ENCODE measurements around the gene HERC2.
"Not testable (repeated sequence)": the region's sequence is repeated elsewhere in the genome, so short reads cannot be mapped to it uniquely, and the experiment has no call there.

HERC2 gene

GRCh38 chr15:28322129-28322588 is at the start of gene HERC2:
Gene HERC2 (minus strand): TSS chr15:28322179. CDS start chr15:28321433, 746 bp downstream.
- peak within 1 kb of the TSS; percentile 61 for H3K4me3 ChIP-seq (ENCODE audit: low read depth, low read length)
- DNase-seq (ENCODE audit: low read depth), result not testable (repeated sequence)

- not testable (repeated sequence) for H3K4me3 ChIP-seq (ENCODE audit: low read depth, low read length); DNase-seq (ENCODE audit: low read depth)
Measured at GRCh38 chr15:28365502-28365901, 43.5 kb upstream of the HERC2 start.

- H3K4me3 ChIP-seq (ENCODE audit: low read depth, low read length); DNase-seq (ENCODE audit: low read depth): not testable (repeated sequence)
Measured at GRCh38 chr15:28357984-28358383, 36.0 kb upstream of the HERC2 start, which contains the start of gene GOLGA6L24. Gene GOLGA6L24 (minus strand): TSS chr15:28358084. CDS start chr15:28358023, 61 bp downstream.

- not testable (repeated sequence) for DNase-seq (ENCODE audit: low read depth)
- H3K4me3 ChIP-seq (ENCODE audit: low read depth, low read length), result peak overlapping the region; percentile 59
Measured at GRCh38 chr15:28321358-28322078, 461 bp downstream of the HERC2 start.

- not testable (repeated sequence) for DNase-seq (ENCODE audit: low read depth)
- H3K4me3 ChIP-seq (ENCODE audit: low read depth, low read length), result peak overlapping the region; percentile 16
Measured at GRCh38 chr15:28319725-28320124, 2.3 kb downstream of the HERC2 start.

GRCh38 chr15:28318828-28319227 is 3.2 kb downstream of the HERC2 start:
- not testable (repeated sequence) for H3K4me3 ChIP-seq (ENCODE audit: low read depth, low read length); DNase-seq (ENCODE audit: low read depth)

- H3K4me3 ChIP-seq (ENCODE audit: low read depth, low read length); DNase-seq (ENCODE audit: low read depth): not testable (repeated sequence)
Measured at GRCh38 chr15:28318122-28318521, 3.9 kb downstream of the HERC2 start.

- DNase-seq (ENCODE audit: low read depth), result not testable (repeated sequence)
Measured at GRCh38 chr15:28316958-28317357, 5.0 kb downstream of the HERC2 start.

GRCh38 chr15:28310454-28310853 is 11.5 kb downstream of the HERC2 start:
- H3K4me3 ChIP-seq (ENCODE audit: low read depth, low read length); DNase-seq (ENCODE audit: low read depth): not testable (repeated sequence)

More at GRCh38 chr15:28316958-28317357, 5.0 kb downstream of the HERC2 start:
- H3K4me3 ChIP-seq (ENCODE audit: low read depth, low read length), result not testable (repeated sequence)

GRCh38 chr15:28308718-28309117 is 13.3 kb downstream of the HERC2 start:
- DNase-seq (ENCODE audit: low read depth); H3K4me3 ChIP-seq (ENCODE audit: low read depth, low read length): not testable (repeated sequence)

- not testable (repeated sequence) for H3K4me3 ChIP-seq (ENCODE audit: low read depth, low read length); DNase-seq (ENCODE audit: low read depth)
Measured at GRCh38 chr15:28305700-28306099, 16.3 kb downstream of the HERC2 start.

GRCh38 chr15:28297434-28297833 is 24.5 kb downstream of the HERC2 start:
- not testable (repeated sequence) for H3K4me3 ChIP-seq (ENCODE audit: low read depth, low read length); DNase-seq (ENCODE audit: low read depth)

- not testable (repeated sequence) for DNase-seq (ENCODE audit: low read depth); H3K4me3 ChIP-seq (ENCODE audit: low read depth, low read length)
Measured at GRCh38 chr15:28296814-28297213, 25.2 kb downstream of the HERC2 start.

GRCh38 chr15:28295009-28295563 is 26.9 kb downstream of the HERC2 start:
- not testable (repeated sequence) for DNase-seq (ENCODE audit: low read depth); H3K4me3 ChIP-seq (ENCODE audit: low read depth, low read length)

GRCh38 chr15:28294560-28294959 is 27.4 kb downstream of the HERC2 start:
- H3K4me3 ChIP-seq (ENCODE audit: low read depth, low read length); DNase-seq (ENCODE audit: low read depth): not testable (repeated sequence)
